HT-29 (cell line): ENCODE data around the gene C1orf74. TPM values are rescaled to one million over a fixed set of nuclear protein-coding genes. Genes with fewer than 3 reads are reported as not detected.
"Not testable (repeated sequence)": the region's sequence is repeated elsewhere in the genome, so short reads cannot be mapped to it uniquely, and the experiment has no call there.

Experiments used
- DNase-seq: peaks from one replicate; pipeline ENCODE4 v3.0.0-alpha.2; 2015; ENCODE audit warnings: low spot score
- total RNA-seq: library from RNA; depleted of rRNA; stranded (reverse); fragments of >200 nt; shearing (Covaris generic); gene quantifications from 2 replicates; pipeline ENCODE4 v1.2.3, GENCODE V29; 2014

The C1orf74 gene
- total RNA-seq, 1 experiment from 2014 or later = 1.8 TPM

DNA sequence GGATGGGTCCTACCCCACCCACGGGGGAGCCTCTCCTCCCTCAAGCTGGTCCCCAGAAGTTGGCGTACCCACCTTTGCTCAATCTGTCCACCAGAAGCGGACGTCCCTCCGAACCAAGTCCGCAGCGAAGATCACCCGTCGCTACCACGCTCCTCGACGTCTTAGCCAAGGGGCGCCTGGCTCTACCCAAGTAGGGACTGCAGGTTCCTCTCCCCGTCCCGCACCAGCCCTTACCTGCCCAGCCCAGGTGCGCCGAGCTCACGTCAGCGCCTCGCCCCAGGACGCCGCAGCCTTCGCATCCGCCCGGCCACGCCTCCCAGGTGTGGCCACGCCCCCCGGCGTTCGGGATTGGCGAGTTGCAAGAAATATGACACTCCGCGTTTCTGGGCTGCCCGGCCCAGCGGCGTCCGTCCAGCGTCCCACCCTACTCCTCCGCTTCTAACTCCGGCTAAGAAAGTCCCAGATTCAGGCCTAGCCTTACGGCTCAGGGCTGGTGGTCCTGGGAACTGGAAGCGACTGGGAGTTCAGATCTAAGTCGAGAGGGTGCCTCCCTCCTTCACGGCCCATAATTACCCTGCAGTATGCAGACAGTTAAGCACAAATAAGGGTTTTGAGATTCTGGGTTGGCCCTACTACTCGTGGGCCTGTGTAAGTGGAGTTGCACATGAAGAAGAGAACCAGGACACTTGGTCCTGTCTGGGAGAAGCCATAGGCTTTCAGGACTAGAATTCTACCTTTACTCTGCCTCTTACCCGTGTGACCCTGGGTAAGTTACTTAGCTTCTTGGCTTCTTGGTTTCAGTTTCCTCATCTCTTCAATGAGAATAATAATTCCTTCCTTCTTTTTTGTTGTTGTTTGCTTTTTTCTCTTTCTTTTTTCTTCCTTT is 21.8 kb upstream of the C1orf74 start, which contains the start of gene IRF6:
Gene IRF6 (minus strand): TSS at position 268 of the 886 bp plus-strand sequence. CDS start 4,729 bp downstream, outside the sequence.
- DNase-seq = peak; percentile 97

DNA sequence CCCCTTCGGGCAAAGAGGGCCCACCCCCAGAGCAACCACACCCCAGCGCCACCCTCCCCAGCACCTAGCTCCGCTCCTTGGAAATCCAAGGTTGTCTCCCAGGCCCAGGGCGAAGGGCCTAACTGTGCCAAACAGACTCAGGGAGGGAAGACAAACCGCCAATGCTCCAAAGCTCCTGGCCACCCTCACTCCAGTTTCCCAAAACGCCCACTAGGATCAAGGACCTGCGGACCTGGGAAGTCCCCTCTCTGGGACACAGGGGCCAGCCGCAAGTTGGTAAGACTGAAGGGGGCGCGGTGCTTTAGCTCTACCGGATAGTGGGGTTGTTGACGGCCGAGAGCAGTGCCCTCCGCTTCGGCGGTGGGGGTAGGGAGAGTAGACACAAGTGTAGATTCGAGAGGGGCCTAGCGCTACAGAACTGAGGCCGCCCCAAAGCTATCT is 21.0 kb upstream of the C1orf74 start:
- peak; percentile 53 for DNase-seq

DNA sequence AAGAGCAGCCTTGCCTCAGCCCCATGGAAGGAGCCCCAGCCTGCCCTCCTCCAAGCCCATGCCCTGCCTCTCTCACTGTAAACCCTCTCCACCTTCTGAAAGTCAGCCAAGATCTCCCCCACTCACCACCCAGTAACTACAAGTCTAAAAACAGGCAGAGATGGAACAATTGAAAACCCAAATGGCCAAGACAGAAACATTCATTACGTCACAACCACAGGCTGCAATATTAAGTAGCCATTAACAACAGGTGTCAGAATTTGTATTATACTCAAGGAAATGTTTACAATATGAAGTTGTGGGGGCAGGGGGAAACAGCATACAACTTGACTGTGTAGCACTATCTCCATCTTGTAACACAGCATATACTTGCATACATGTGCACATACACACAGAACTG is 19.2 kb upstream of the C1orf74 start:
- DNase-seq = no peak

DNA sequence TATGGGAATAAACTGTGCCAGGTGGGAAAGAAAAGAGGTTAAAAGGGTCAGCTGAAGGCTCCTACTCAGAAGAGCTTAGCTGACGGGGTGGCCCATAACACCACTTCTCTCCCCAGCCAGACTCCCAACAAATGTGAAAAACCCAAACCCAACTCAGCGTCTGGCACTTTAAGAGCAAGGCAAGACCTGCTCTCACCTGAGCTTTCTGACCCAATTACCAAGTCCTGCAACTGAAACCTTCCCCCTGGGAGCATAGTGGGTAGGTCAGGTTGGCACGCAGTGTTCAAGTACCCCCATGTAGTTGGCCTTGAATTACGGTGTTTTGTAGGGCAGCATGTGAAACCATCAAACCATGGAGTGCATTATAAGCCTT is 18.4 kb upstream of the C1orf74 start:
- DNase-seq = no peak

DNA sequence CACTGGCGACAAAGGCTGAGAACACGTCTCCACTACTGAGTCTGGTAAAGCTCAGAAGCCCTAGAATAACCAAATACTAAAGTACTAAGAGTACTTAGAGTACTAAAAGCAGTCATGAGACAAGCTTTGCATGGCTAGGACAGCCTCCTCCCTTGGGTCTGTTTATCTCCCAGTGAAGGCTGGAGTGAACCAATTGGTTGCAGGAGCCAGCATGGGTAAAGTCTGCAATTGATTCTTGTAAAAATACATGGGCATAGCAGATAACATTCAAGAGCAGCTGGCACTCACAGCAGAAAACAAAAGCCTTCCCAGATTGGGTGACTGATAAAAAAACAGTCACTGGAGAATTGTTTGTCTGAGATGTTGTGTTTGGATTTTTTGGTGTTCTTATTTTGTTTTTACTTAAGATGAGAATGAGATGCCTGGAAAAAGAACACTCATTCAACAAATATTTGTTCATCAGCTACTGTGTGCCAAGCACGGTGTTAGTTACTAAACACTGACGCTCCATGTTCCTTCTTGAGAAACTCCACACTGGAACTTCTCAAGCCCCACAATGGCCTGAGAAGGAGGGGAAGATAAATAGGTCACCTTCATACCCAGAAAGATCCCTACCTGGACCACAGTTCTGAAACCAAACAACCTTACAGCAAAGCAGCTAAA is 17.9 kb upstream of the C1orf74 start:
- no peak for DNase-seq

DNA sequence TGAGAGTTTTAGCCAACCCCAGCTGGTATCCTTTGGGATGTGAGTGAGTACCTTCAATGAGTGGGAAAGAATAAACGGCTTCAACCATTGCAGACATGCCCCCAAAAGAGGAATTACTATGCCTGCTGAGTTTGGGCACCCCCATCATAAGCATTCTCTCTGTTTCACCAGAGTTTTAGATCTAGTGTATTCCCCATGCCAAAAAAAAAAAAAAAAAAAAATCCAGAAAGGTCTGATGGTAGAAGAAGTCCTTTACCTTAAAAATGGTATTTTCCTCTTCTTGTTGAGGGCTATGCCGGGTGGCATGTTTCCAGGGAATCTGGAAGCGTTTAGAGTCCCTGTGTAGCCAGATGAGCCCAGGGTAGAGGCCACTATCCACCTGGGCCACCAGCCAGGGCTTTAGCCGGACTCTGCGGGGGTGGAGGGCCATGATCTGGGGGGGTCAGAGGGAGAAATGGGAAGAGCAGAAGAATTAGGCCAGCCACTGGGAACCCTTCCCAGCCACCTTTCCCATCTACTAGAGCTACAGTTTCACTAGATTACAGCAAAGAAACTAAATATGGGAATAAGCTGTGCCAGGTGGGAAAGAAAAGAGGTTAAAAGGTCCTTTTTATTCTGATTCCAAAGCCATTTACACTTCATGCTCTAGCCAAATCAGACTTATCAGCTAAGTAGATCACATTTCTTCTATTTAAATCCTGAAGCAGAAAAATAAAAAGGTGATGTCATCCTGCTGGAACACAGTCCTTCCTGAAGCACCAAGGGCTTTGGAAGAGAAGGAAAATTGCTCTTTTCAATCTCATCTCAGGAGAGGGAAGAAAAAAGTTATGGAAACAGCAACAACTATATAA is 16.9 kb upstream of the C1orf74 start:
- DNase-seq = no peak

DNA sequence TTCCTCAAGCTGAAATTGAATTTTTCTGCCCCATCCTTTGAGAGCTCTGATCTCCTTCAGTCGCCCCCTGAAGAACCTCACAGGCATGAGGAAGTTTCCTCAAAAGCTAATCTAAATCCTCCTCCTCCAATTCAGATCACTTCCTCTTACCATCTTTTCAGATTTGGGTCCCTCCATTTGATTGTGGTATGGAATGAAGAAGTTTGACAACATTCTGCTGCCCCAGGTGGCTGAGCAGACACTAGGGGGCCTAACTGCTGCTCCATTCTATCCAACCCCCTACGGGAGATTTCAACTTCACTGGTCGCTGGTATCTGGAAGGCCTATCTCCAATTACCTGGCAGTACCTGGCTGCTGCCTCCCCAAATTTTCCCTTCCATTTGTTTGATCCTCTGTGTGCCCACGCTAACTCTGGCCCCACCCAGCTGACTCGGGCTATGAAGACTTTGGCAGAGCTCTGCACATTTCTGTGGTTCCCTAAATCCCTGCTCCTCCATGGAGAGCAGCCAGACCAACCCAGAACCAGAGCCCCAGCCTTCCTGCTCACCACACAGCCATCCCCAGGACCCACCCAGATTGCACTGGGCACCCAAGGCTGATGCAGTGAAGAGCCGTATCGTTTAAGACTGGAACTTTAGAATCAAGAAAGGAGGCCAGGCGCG is 13.8 kb upstream of the C1orf74 start:
- DNase-seq = no peak

DNA sequence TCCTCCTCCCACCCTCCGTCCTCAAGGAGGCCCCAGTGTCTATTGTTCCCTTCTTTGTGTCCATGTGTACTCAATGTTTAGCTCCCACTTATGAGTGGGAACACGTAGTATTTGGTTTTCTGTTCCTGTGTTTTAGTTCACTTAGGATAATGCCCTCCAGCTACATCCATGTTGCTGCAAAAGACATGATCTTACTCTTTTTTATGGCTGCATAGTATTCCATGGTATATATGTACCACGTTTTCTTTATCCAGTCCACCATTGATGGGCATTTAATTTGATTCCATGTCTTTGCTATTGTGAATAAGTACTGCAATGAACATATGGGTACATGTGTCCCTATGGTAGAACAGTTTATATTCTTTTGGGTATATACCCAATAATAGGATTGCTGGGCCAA is 9.4 kb upstream of the C1orf74 start:
- DNase-seq = not testable (repeated sequence)

DNA sequence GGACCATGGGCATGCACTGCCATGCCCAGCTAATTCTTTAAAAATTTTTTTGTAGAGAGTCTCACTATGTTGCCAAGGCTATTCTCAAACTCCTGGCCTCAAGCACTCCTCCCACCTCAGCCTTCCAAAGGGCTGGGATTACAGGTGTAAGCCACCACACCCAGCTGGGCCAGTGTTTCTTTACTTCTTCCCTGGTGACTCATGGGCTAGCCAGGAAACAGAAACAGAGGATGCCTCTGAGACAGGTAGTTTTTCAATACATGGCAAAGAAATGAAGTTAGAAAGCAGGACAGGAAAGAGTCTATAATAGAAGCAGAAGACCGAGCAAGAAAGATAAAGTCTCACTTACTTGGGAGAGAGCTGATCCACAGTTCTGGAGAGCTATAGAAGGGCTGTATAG is 7.6 kb upstream of the C1orf74 start:
- DNase-seq = no peak

DNA sequence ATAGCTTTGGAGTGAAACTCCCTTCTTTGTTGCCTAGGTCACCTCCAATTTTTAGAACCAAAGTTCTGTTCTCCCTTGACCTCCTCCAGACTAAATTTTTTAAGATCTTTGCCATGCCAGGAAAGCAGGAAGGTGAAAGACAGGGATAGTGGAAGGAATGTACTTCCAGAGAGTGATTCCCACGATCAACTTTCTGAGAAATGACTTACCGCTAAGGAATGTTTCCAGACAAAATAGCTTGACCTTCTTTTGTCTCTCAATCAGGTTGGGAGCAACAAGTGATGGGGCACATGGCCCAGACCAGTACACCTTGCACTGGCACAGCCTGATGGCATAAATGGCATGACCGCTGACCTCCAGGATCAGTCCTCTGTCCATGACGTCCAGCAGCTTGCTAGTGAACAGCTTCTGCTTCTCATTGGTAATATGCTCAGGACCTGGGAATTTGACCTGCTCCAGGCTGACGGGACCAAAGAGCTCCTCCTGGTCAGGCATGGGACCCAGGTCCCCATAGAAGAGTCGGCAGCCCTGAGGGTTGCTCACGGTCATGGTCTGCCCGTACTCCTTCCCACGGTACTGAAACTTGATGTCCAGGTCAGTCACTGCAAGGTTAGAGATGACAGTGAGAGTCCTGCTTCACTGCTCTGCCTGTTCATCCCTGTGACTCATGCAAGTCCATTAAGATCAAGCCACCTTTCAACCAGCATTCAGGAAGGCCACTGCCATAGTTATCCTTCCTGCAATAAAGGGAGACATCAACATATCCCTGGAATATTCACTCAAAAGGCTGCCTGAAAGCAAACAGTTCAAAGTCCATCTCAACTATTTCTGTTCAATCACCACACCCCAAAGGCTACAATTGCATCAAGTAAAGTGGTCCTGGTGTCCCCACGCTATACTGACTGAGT is 6.2 kb upstream of the C1orf74 start:
- no peak for DNase-seq

DNA sequence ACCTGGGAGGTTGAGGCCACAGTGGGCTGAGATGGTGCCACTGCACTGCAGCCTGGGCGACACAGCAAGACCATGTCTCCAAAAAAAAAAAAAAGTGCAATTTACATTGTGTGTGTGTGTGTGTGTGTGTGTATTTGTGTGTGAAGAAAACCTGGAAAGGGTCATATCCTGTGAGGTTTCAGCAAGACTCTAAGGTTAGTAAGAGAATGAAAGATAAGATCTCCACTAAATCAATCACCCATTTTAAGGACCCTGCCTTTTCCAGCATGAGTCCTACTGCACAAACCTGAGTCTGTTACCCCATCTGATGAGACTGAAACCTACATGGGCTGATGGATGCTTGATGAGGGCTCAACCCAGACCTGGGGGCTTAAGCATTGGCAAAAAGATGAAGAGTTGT is 4.9 kb upstream of the C1orf74 start:
- no peak for DNase-seq

DNA sequence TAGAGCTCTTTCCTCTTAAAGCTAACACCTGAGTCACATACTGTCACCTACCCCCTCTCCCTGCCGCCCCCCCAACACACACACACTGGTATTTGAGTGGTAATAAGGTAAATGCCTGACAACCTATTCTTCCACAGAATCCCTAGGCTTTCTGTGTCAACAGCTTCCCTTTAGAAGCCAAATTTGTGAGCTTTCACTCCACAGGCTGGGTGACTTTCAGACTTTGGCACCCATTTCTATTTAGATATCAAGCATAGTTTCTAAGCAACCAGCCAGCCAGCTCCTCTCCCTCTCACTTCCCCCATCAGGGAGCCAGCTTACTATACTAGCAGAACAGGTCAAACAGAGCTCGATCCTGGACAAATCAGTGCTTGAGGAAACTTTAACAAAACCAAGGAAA is 3.2 kb upstream of the C1orf74 start:
- DNase-seq = no peak

DNA sequence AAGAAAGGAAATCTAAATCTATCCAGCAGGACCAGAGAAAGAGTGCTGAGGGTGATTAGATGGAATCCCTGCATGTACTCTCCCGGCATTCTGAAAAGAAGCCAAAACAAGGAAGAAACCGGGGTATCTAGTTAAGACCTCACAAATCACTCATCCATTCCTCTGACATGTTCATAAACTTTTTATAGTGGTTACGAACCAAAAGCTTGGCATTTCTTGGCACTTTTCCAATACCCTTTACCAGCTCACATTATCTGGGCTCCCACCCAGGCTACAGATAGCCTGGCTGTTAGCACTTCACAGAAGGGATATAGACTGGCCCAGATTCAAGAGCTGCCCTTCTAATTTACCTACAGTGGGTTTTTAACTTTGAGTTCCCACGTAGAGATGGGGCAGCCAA is 1.8 kb upstream of the C1orf74 start:
- DNase-seq = no peak

DNA sequence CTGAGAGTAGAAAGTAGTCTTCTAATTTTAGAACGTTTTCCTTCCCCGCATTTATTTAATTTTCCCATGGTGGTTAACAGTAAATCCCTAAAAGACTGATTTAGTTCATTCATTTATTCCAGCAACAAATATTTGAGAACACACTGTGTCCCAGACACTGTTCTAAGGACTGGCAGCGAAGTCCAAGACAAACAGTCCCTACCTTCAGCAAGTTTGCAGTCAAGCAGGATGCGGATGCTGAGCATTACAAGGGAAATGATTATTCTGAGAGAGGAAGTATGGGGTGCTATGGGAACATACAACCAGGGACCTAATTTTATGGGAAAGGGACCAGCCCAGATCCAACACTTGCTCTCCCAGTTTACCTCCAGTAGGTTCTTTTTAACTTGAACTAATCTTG is 1.2 kb upstream of the C1orf74 start:
- DNase-seq = no peak

DNA sequence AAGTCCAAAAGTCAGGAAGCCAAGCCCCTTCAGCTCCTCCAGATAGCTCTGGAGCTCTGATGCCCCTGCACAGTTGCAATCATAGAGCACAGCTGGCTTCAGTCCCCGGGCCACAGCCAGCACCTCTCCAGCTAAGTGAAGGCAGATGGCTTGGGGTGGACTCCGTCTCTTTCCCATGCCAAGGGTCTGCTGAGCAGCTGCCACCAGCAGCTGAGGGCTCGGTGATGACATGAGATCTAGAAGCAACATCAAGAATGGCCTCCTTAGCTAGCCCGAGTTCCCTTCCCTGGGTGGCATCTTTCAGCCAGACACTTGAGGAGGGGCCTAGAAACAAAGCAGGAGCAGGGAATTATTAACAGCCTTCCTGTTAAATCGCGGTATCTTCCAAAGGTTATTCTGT is 973 bp downstream of the C1orf74 start:
- DNase-seq = no peak

DNA sequence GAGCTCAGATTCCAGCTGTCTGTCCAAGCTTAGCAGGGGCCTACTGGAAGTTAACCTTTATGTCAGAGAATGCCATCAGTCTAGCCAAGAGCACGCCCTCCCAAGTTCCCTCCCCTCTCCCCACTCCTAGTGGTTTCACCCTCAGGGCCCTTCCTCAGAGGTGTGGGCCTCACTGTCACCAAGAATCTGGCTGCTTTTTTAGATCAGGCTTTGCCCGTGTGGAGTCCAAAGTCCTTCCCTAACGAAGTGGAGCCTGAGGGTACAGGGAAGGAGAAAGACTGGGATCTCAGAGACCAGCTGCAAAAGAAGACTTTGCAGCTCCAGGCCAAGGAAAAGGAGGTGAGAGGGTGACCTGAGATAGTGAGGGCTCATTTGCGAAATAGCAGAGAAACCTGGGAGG is 4.1 kb downstream of the C1orf74 start:
- DNase-seq = no peak

DNA sequence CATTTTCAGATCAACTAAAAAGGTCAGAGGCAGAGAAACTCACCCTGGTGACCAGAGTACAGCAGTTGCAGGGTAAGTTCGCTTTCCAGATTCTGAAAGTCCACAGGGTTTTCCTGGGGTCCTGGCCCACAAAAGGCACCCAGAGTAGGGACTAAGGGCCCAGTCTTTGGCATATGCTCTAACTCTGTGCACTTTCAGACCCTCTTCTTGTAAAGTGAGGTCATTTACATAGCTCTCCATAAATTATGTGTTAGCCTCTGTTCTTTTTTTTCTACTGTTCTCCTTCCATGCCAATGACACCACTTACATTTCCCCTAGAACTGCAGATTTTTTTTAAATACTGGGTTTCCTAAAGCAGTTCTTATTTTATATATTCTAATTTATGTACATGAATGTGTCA is 6.3 kb downstream of the C1orf74 start:
- DNase-seq = no peak

DNA sequence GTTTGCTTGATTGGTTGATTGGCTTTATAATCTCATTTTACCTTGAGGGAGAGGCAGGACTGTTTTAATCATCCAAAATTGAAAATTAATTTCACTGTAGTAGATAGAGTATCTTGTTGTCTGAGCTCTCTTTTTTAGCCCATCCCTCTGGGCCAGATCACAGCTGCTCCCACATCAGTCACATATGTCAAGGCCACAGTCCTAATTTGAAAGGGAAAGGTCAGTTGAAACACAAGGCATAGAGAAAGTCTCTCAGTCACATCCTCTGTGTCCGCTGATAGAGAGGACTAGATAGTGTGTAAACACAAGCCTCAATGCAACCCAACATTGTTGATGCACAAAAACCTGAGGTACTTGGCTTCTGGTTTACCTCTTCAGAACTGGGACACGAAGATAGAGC is 6.8 kb downstream of the C1orf74 start:
- DNase-seq = no peak

DNA sequence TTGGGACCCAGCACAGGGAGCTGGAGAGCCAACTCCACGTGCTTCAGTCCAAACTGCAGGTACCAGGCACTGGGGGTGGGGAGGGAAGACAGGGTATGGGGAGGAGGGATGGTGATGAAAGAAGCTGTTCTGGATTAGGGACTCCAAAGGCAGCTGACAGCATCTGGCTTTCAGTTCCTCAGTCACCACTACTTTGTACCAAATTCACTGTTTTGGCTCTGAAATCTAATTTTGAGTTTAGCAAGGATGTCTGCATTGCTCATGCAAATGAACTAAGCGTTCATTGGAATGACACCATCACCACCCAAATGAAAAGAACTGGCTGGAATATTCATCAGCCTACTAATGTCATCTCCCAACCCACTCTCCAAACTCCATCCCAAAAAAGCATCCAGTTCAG is 8.7 kb downstream of the C1orf74 start:
- DNase-seq = no peak

DNA sequence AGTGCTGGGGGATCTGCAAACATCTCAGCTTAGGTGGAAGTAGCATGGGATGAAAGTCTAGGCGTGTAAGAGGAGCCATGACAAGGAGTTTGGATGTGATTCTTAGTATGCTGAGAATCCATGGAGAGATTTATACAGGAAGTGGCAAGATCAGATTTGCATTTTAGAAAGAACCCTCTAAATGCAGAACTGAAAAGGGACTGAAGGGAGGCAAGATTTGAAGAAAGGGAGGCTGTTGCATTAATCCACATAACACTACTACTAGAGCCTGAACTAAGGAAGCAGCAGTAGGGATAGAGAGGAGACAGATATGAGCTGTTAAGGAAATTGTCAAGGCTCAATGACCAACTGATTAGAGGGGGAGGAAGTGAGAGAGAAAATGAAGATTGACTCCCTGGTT is 9.8 kb downstream of the C1orf74 start:
- no peak for DNase-seq

DNA sequence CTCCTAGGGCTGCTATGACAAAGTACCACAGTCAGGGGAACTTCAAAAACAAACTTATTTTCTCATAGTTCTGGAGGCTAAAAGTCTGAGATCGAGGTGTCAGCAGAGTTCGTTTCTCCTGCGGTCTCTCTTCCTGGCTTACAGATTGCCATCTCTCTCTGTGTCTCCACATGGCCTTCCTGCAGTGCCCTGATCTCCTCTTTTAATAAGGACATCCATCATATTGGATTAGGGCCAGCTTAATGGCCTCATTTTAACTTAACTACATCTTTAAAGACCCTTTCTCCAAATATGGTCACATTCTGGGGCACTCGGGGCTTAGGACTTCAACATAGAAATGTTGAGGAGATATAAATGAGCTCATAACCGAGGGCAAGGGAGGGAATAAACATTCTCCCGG is 12.2 kb downstream of the C1orf74 start:
- DNase-seq = no peak
